Measurements from ENCODE around the gene ARHGAP12.

DNA sequence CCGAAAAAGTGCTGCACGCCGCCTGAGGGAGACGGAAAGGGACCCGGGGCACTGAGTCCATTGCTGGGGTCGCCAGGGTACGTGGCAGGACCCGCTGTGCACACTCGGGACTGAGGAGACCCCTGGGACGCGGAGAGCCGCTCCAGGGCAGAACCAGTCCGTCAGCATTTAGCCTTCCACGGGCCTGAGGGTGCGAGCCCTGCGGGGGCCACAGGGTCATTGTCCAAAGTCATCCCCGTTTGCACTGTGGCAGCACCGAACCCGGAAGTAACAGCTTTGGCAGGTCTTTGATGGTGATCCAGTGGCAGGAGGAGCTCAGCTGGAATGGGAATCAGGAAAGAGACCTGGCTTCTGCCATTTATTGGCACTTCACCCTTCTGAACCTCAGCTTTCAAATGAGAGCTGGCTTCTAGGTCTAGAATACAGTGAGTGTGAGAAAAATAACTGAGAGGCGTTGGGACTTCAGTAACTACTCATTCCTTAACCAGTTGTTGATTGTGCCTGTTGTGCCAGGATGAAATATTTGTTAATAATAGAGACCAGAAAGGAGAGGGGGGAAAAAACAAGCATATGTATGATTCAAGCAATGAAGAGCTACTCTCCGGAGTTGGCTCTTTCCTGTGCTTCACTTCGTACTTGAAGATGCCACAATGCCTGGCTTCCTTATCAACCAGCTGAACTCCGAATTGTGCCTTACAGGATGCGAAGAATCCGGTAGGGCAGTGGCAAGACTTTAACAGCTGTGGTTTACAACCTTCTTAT, 811 bp upstream of the ARHGAP12 start:
- no peak for TF ChIP-seq POLR2A (IDR thresholded peaks at IDR 0.05; ENCODE audit: low read depth, low read length)
- TF ChIP-seq, protein P1, sequence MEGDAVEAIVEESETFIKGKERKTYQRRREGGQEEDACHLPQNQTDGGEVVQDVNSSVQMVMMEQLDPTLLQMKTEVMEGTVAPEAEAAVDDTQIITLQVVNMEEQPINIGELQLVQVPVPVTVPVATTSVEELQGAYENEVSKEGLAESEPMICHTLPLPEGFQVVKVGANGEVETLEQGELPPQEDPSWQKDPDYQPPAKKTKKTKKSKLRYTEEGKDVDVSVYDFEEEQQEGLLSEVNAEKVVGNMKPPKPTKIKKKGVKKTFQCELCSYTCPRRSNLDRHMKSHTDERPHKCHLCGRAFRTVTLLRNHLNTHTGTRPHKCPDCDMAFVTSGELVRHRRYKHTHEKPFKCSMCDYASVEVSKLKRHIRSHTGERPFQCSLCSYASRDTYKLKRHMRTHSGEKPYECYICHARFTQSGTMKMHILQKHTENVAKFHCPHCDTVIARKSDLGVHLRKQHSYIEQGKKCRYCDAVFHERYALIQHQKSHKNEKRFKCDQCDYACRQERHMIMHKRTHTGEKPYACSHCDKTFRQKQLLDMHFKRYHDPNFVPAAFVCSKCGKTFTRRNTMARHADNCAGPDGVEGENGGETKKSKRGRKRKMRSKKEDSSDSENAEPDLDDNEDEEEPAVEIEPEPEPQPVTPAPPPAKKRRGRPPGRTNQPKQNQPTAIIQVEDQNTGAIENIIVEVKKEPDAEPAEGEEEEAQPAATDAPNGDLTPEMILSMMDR (IDR thresholded peaks at IDR 0.05; ENCODE audit: extremely low read depth in 1 of 2, insufficient read depth in 1 of 2, low read depth in 1 of 2, low read length in 2 of 2) = no peak
- TF ChIP-seq MYC (IDR thresholded peaks at IDR 0.05; ENCODE audit: low read depth, low read length) = no peak
- no peak for TF ChIP-seq MAX (IDR thresholded peaks at IDR 0.05; ENCODE audit: insufficient read depth, insufficient read length)
- no peak for TF ChIP-seq JUN (IDR thresholded peaks at IDR 0.05; ENCODE audit: borderline replicate concordance, insufficient read depth, insufficient read length, low read depth)
- peak; percentile 23 for TF ChIP-seq POLR2AphosphoS5 (IDR thresholded peaks at IDR 0.05; ENCODE audit: insufficient read depth, low read depth, low read length)
- TF ChIP-seq EZH2 (IDR thresholded peaks at IDR 0.05; ENCODE audit: borderline replicate concordance, low read depth, low read length, severe bottlenecking) = no peak

All from endothelial cell of umbilical vein (primary cell).